Pancreas (tissue), 10 donors: ENCODE results near the gene ZBTB7C. TPM values are rescaled to one million over a fixed set of nuclear protein-coding genes. Genes with fewer than 3 reads are reported as not detected.

Experiments
- ATAC-seq, 4 donors: fragments of 200-7000 bp; cut with Tn5 transposase; one replicate each; pipeline versions ENCODE4 v1.8.0 to v1.9.1; 2020; ENCODE audit warnings: mild to moderate bottlenecking in 4 of 4, moderate library complexity in 4 of 4
- DNase-seq, 6 donors: peaks; one replicate each; pipeline ENCODE4 v3.0.0-alpha.2; 2020
- FAIRE-seq: peaks from 2 replicates; lab custom pipeline; 2012; peaks lifted over from hg19 to GRCh38; lab: Jason Lieb, UNC
- H3K27ac ChIP-seq, 4 donors: fragments of 200-600 bp; sonication (generic); 1 replicate in 3 of 4; 2 replicates in 1 of 4; pipeline versions ENCODE4 v1.5.0 to v1.8.0; 2020
- H3K27me3 ChIP-seq, 4 donors: fragments of 200-600 bp; one replicate each; pipeline ENCODE4 v1.8.0; 2021
- H3K36me3 ChIP-seq, 3 donors: fragments of 200-600 bp; sonication (generic) in 1 of 3; one replicate each; pipeline versions ENCODE4 v1.5.0 to v1.8.0; 2020 to 2021
- H3K4me1 ChIP-seq, 3 donors: fragments of 200-600 bp; one replicate each; pipeline ENCODE4 v1.8.0; 2021
- H3K4me3 ChIP-seq, 4 donors: fragments of 200-600 bp; sonication (generic) in 2 of 4; one replicate each; pipeline versions ENCODE4 v1.5.0 to v1.8.0; 2020 to 2021
- H3K9me3 ChIP-seq, 4 donors: fragments of 200-600 bp; one replicate each; pipeline ENCODE4 v1.8.0; 2021
- WGBS, 2 donors: extraction: QIAGEN DNeasy Blood & Tissue Kit; methylation state at CpG; one replicate each; pipeline ENCODE4 v1.1.7; 2013; 5-methylcytosine and 5-hydroxymethylcytosine counted together
- intact Hi-C, 3 donors: fragments of 100-400 bp; cut with DNase I; formaldehyde crosslinking; loops; one replicate each; pipeline versions ENCODE4 v1.11.1 to v1.14.2; 2022
- polyA plus RNA-seq, 2 donors: library from polyadenylated mRNA; stranded (reverse); fragments of 200-250 nt; gene quantifications; one replicate each; pipeline ENCODE4 v1.2.3, GENCODE V29; 2013
- total RNA-seq, 6 donors: library from RNA; stranded (reverse); fragmentation: NEBNext Ultra II Directional in 4 of 6; extraction: Animal tissue kit (Norgen Biotek cat#: 25700) in 4 of 6; gene quantifications; one replicate each; pipeline versions ENCODE4 v1.2.1 to v1.2.4, GENCODE V29; 2021 to 2023
- TF ChIP-seq, protein P1 (sequence below), 4 donors: fragments of 200-600 bp; sonication (generic) in 3 of 4; IDR thresholded peaks; one replicate each; pipeline versions ENCODE4 v1.5.0 to v1.8.0; 2021; ENCODE audit warnings: antibody characterized with exemption in 4 of 4
- donor health status: healthy with polysubstance abuse.
- donor health status: DM: no; HTN: no; CAD: no; lungs with moderate emphysema.
- donor health status: DM: no; HTN: no; CAD: no.
- donor health status: control.
- donor health status: control.
- donor health status: Bipolar disorder and iron deficiency.
- donor health status: DM: yes; HTN: yes; CAD: no.
- donor health status: DM: no; HTN: no; CAD: no.
- donor health status: DM: no; HTN: no; CAD: no.
- donor health status: DM: yes; HTN: yes; CAD: no.

The ZBTB7C gene
- total and polyA plus RNA-seq, 8 donors, result 0.35 to 1.7 (median 0.91) TPM

- WGBS, 2 donors, result 91 to 96% methylated on average over 48 to 62 of the region's 62 CpGs
- ATAC-seq (no peak), FAIRE-seq (no peak), DNase-seq (no peak)
- intact Hi-C loops, result no loop called here
- H3K27ac ChIP-seq, result no peak overlapping the region
- TF ChIP-seq, protein P1, sequence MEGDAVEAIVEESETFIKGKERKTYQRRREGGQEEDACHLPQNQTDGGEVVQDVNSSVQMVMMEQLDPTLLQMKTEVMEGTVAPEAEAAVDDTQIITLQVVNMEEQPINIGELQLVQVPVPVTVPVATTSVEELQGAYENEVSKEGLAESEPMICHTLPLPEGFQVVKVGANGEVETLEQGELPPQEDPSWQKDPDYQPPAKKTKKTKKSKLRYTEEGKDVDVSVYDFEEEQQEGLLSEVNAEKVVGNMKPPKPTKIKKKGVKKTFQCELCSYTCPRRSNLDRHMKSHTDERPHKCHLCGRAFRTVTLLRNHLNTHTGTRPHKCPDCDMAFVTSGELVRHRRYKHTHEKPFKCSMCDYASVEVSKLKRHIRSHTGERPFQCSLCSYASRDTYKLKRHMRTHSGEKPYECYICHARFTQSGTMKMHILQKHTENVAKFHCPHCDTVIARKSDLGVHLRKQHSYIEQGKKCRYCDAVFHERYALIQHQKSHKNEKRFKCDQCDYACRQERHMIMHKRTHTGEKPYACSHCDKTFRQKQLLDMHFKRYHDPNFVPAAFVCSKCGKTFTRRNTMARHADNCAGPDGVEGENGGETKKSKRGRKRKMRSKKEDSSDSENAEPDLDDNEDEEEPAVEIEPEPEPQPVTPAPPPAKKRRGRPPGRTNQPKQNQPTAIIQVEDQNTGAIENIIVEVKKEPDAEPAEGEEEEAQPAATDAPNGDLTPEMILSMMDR (IDR thresholded peaks at IDR 0.05), result no peak
- H3K27me3 ChIP-seq, result no peaks in the 10 kb centered on the region
- no peaks in the 10 kb centered on the region for H3K4me1 ChIP-seq
- no peaks in the 10 kb centered on the region for H3K36me3 ChIP-seq
- no peaks in the 10 kb centered on the region for H3K9me3 ChIP-seq
- H3K4me3 ChIP-seq, result no peak overlapping the region
Observed at GRCh38 chr18:48029296-48029986, 379.7 kb downstream of the ZBTB7C start.

DNA sequence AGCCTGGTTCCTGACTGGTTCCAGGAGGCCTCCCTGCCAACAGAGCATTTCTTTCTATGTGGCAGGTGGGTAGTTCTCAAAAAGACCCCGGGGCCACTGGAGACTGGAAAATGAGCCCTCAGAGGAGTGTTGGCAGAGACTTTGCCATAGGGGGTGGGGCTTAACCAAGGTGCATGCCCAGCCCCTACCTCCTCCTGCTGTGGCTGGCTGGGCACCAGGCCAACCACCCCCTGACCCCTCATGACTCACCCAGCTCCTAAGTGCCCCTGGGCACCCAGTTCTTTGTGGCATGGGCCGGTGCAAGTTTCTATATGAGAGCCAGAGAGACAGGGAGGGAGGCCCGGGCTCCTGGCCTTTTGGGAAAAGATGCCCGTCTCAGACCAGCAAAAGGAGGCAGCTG is 380.5 kb downstream of the ZBTB7C start:
- WGBS, 2 donors, result 76 to 88% methylated on average over 4 of the region's 4 CpGs
- intact Hi-C loops, result no loop called here
- Histone ChIP-seq H3K4me1 (no peaks in the 10 kb centered on the region), H3K4me3 (no peak overlapping the region), H3K9me3 (no peaks in the 10 kb centered on the region), H3K27ac (no peak overlapping the region), H3K27me3 (no peaks in the 10 kb centered on the region), H3K36me3 (no peaks in the 10 kb centered on the region)
- no peak for DNase-seq
- no peak for FAIRE-seq
- TF ChIP-seq, protein P1 (IDR thresholded peaks at IDR 0.05), result no peak
- ATAC-seq, result no peak

DNA sequence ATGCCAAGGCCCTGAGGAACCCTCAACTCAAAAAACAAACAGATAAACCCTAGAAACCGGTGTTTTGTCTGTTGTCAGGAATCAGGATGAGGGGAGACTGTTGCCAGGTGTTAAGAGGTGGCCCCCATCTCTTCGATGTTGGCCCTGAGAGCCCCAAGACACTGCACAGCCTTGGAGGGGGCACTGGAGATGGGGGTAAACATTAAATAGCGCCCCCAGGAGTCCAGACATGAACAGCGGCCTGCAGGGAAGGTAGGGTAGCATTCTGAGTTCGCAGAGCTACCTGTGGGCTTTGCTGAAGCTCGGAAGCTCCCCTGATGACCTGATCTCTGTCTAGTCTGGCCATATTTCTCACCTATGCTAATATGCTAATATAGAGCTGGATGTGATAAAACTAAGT is 381.1 kb downstream of the ZBTB7C start:
- intact Hi-C loops, result no loop called here
- no peak overlapping the region for H3K27ac ChIP-seq
- no peaks in the 10 kb centered on the region for H3K36me3 ChIP-seq
- FAIRE-seq, result no peak
- no peak for ATAC-seq
- TF ChIP-seq, protein P1 (IDR thresholded peaks at IDR 0.05), result no peak
- WGBS, 2 donors, result 71 to 77% methylated on average over 6 of the region's 6 CpGs
- no peaks in the 10 kb centered on the region for H3K9me3 ChIP-seq
- no peak for DNase-seq
- H3K4me1 ChIP-seq, result no peaks in the 10 kb centered on the region
- H3K27me3 ChIP-seq, result no peaks in the 10 kb centered on the region
- no peak overlapping the region for H3K4me3 ChIP-seq

GRCh38 chr18:48027401-48027963 is 381.7 kb downstream of the ZBTB7C start:
- ATAC-seq, result no peak
- no peak overlapping the region for H3K27ac ChIP-seq
- no peaks in the 10 kb centered on the region for H3K27me3 ChIP-seq
- 57 to 64% methylated on average over 7 of the region's 7 CpGs for WGBS, 2 donors
- H3K36me3 ChIP-seq, result no peaks in the 10 kb centered on the region
- no peak for DNase-seq
- no peaks in the 10 kb centered on the region for H3K4me1 ChIP-seq
- TF ChIP-seq, protein P1 (IDR thresholded peaks at IDR 0.05), result no peak
- H3K4me3 ChIP-seq, result no peak overlapping the region
- intact Hi-C loops, result no loop called here
- H3K9me3 ChIP-seq, result no peaks in the 10 kb centered on the region
- no peak for FAIRE-seq

GRCh38 chr18:48026216-48026615 is 383.0 kb downstream of the ZBTB7C start:
- WGBS, 2 donors, result 80 to 91% methylated on average over 8 of the region's 8 CpGs
- ATAC-seq (no peak), FAIRE-seq (no peak), DNase-seq (no peak)
- H3K27ac ChIP-seq, result no peak overlapping the region
- H3K9me3 ChIP-seq, result no peaks in the 10 kb centered on the region
- H3K4me3 ChIP-seq, result no peak overlapping the region
- TF ChIP-seq, protein P1 (IDR thresholded peaks at IDR 0.05), result no peak
- no peaks in the 10 kb centered on the region for H3K36me3 ChIP-seq
- intact Hi-C loops, result no loop called here
- no peaks in the 10 kb centered on the region for H3K4me1 ChIP-seq
- no peaks in the 10 kb centered on the region for H3K27me3 ChIP-seq
